CD4-positive, alpha-beta T cell treated with Interleukin-1 beta for 1 hour (primary cell): ENCODE measurements around the gene ATP8A2.

ENCODE experiments used
- DNase-seq, 2 donors: peaks; one replicate each; pipeline ENCODE4 v3.0.0-alpha.2; 2020 to 2022

The ATP8A2 gene

DNA sequence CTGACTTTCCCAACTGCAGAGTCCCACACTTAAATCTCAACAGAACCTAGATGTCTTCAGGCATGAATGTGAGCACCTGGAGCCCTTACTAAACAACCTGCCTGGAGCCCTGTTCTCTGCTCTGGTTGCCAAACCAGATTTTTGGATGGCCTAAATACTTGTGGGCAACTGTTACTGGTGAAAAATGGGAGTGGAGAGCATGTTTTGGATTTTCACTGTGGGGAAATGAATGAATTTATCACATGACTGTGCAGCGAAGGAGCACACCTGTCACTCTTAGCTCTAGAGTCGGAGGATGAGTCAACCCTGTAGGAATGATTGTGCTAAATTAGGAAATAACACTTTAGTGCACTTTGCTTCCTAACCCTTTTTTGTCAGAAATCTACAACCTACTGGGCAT is 649.7 kb downstream of the ATP8A2 start:
- DNase-seq: no peak

- no peak for DNase-seq
Measured at GRCh38 chr13:26021956-26022355, 650.2 kb downstream of the ATP8A2 start.

GRCh38 chr13:26022538-26023292 is 650.9 kb downstream of the ATP8A2 start:
- no peak for DNase-seq

- DNase-seq: no peak
Measured at GRCh38 chr13:26024558-26024957, 652.8 kb downstream of the ATP8A2 start.

- DNase-seq: no peak
Measured at GRCh38 chr13:26025196-26025595, 653.4 kb downstream of the ATP8A2 start.

DNA sequence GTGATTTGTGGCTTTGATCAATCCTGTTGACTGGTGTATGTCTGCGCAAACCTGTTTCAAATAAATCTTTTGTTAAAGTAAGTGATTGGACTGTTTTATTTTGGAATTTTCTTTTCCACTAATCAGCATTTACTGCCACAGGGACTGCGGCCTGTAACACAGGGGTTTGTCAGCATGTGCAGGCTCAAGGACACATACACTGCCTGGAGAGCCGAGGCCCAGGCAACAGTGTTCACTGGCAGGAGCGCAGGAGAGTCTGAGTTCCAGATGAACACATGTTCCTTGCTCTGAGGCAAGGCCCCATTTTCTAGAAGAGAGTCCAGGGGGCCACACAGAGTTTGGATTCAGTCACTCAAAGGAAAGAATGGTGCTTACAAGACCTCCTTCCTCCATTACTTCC is 654.0 kb downstream of the ATP8A2 start:
- DNase-seq: no peak

DNA sequence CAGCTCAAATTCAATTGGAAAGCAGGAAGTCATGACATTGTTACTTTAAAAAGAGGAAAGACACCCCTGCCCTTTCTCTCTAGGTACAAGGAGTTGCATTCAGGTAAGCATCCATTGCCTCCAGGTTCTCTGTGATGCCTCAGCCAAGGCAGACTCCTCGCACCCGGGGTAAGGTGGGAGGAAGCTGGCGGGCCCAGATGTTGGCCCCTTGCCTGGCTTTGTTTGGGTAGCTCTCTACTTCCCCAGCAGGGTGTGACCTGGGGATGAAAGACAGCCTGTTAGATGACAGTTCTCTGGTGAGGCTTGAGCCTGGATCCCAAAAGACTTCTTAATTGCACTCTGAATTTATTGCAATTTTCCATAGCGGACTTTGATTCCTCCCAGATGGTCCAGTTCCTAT is 654.4 kb downstream of the ATP8A2 start:
- DNase-seq: no peak

DNA sequence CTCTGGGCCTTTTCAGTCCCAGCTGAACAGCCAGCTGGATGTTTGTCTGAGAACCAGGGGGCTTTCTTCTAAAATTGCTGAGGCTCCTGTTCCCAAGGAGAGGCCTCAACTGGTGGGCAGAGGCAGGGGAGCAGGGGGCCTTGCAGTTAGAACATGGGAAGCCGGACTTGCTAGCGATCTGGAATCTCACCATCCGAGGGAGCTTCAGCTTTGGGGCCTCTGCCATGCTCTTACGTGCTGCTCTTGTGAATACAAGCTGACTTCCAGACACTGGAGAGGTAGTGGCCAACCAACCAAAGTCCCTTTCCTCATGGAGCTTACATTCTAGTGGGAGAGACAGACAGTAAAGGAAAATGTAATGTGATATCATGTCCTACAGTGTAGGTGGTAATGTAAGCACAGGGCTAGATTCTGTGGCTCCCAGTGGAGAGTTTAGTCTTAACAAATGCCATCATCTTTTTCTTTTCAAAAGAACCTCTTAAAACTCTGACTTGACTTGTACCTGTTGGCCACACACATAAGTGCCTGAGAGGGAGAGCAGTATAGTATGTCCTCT is 657.9 kb downstream of the ATP8A2 start:
- no peak for DNase-seq

DNA sequence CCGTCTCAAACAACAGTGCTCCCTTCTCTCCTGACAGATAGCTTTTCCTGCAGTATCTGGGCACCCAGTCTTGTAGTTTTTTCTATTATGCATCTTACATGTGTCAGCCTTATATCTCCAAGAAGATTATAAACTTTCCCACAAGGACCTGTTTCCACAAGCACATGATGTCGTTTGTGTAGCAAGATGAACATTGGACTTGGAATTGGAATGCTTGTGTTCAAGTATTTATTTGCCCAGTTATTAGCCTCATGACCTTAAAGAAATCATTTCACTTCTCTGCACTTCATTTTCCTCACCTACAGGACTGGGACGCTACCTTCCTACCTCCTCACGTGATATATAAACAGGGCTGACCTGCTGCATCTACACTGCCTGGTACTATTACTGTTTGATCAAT is 658.6 kb downstream of the ATP8A2 start:
- no peak for DNase-seq

GRCh38 chr13:26034018-26034417 is 662.2 kb downstream of the ATP8A2 start:
- no peak for DNase-seq

- DNase-seq: no peak
Measured at GRCh38 chr13:26036383-26036782, 664.6 kb downstream of the ATP8A2 start.

GRCh38 chr13:26037302-26037701 is 665.5 kb downstream of the ATP8A2 start:
- DNase-seq: peak in 1 of 2 donors; percentile 32

- DNase-seq: no peak
Measured at GRCh38 chr13:26038931-26039475, 667.2 kb downstream of the ATP8A2 start.

GRCh38 chr13:26041444-26041843 is 669.7 kb downstream of the ATP8A2 start:
- DNase-seq: no peak

DNA sequence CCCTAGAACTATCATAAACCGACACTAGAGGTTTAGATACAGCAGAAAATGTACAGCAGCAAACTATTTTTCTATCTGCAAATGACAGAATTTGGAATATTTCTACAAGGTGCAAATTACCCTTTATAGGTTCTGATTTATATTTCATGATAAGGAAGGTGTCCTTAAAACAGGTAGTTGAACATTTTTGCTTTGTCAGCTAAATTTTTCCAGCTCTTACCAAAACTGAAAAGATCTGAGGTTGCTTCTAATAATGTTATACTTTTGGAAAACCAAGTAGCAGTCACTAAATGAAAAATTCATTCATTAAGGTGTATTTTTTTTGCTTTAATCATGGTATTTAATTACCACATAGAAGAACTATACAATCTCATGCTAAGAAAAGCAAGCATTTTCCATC is 671.0 kb downstream of the ATP8A2 start:
- DNase-seq: no peak

DNA sequence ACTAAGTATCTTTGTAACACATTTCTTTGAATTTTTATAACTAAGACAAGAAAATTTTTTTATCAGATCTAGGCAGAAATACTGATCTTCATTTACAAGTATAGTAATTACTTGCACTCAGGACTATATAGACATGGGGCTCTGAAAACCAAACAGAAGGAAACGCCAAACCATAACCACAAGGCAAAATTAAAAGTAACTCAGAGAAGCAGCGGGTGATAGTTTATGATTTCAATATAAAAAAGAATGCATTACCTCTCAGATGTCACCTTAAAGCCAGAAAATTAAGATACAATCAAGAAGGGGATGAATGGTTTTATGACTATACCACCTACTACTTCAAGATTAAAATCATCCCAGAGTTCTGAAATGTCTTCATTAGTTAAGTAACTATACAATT is 673.4 kb downstream of the ATP8A2 start:
- no peak for DNase-seq

DNA sequence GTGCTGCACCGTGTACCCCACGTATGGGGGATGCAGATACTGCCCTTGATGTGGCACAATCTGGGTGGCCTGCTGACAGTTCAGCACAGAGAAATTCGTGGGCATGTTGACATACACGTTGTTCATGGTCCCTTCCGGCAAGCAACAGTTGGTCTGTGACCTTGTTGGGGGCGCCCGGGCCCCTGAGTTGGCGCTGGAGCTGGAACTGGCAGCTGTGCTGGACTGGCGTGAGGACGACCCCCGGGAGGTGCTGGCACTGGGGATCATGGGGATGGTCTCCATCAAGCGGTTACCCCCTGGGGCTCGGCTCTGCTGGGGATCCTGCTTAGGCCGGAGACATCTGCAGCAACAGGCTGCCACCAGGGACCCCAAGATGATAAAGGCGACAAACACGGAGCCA is 674.9 kb downstream of the ATP8A2 start:
- no peak for DNase-seq

GRCh38 chr13:26047040-26047439 is 675.3 kb downstream of the ATP8A2 start:
- DNase-seq: no peak

DNA sequence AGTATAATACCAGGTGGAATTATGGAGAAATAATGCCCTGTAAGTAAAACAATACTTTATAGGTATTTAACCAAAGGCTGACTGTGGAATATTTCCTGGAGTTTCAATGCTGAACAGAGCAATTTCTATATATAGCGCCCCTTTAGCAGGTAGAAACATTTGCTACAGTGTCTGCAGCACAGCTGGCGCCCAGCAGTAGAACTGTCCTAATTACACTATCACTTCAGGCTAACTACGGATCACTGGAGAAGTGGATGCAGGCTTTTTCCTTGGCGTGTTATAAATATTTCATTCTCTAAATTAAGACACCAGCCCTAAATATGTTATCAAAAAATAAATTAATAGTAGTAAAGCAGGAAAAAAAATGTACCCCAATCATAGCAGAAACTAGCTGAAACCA is 677.0 kb downstream of the ATP8A2 start:
- no peak for DNase-seq

- DNase-seq: no peak
Measured at GRCh38 chr13:26050568-26051230, 678.9 kb downstream of the ATP8A2 start.

GRCh38 chr13:26051231-26051656 is 679.5 kb downstream of the ATP8A2 start:
- no peak for DNase-seq

GRCh38 chr13:26051657-26052311 is 680.0 kb downstream of the ATP8A2 start, which contains the start of gene SHISA2:
TSS of gene SHISA2 (minus strand) at chr13:26052016. CDS start at chr13:26050975, 1,041 bp downstream.
- DNase-seq: peak; percentile 14 to 25

GRCh38 chr13:26052337-26052736 is 680.6 kb downstream of the ATP8A2 start:
- DNase-seq: no peak
